NCI-H526 (cell line): ENCODE measurements around the gene SLC30A9.

ENCODE experiments used
- DNase-seq, 2 experiments: peaks; one replicate each; lab custom pipeline; 2025; lab: John Stamatoyannopoulos, UW

Gene SLC30A9

GRCh38 chr4:41990365-41991111, at the start of gene SLC30A9:
Gene SLC30A9, plus strand, starts transcription at chr4:41990530. Its CDS starts 122 bp downstream, at chr4:41990652.
- DNase-seq = peak; percentile 89 to 96

GRCh38 chr4:41940834-41941233, 49.5 kb upstream of the SLC30A9 start:
- DNase-seq = no peak

- no peak for DNase-seq
Measured at GRCh38 chr4:41943506-41943905, 46.8 kb upstream of the SLC30A9 start.

- DNase-seq = no peak
Measured at GRCh38 chr4:41944089-41944488, 46.2 kb upstream of the SLC30A9 start.

DNA sequence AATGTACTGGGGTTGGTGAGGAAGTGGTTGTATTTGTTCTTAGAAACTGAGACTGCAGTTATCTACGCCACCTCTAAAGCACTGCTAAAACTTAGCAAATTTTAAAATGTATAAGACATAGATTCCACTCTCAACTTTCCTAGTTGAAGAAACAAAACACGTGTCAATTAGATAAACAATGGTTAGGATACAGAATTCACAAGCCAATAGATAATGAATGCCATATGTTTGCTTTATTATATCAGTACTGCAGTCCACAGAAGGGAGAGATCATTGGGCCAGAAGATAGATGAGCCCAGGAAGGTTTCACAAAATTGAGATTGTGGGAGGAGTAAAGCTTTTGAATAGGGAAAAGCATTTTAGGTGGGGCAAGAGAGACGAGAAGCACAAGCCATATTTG, 40.8 kb upstream of the SLC30A9 start:
- no peak for DNase-seq

DNA sequence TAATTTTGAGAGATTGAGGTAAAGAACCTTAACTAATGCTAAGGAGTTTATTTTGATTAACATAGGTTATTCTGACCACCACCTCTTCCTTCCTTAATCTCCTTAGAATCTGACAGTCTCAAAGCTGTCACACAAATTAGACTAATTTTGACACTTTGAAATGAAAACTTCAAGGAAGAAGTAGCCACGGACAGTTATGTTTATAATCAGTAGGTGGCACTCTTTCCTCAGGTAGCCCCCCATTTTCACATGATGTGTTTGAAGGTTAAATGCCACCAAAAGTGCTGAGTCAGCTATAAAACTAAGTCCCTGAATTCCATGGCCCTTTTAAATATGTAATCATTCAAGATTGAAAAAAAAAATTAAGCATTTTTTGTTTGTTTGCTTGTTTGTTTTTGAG, 32.7 kb upstream of the SLC30A9 start:
- DNase-seq = peak in 1 of 2 experiments; percentile 24

DNA sequence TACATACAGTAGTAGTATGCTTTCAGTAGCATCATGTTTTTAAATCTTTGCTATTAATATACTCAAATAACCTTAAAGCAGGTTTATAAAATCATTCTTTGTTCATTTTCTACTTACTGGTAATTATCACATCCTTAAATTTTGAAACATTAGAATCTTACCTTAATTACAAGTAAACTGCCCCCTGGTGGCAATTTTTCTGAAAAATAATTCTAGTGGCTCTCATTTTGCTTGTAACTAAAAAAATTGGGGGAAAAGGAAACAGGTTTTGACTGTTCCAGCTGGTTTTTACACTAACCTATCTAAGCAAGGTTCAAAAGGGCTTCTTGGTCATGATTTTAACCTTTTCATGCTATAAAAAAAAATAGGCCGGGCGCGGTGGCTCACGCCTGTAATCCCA, 27.2 kb upstream of the SLC30A9 start:
- peak in 1 of 2 experiments; percentile 46 for DNase-seq

DNA sequence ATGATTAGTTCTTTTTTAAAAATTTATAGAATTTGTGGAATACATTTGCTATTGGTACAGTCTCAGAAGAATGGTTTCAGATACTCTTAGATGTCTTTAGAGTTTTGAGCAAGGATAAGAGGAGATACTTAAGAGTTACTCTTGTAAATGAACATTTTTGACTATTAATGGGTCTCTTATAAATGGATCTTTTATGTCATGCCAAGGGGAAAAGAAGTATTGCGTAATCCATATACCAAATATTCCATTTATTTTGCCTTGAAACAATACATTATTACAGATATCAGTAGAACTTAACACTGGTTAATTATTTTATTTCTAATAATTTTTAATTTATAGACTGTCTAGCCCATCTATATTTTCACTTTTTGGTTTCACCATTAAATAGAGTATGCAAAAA, 25.9 kb upstream of the SLC30A9 start:
- DNase-seq = no peak

DNA sequence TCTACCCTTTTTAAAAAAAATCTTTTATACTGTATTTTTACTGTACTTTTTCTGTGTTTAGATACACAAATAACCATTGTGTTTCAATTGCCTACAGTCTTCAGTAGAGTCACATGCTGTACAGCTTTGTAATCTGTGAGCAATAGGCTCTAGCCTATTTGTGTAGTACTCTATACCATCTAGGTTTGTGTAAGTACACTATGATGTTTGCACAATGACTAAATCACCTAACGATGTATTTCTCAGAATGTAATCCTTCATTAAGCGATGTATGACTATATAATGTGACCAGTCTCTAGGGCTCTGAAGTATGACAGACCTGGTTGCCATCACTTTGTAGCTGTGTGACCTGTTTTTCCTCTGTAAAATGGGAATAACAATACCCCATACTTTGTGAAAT, 22.9 kb upstream of the SLC30A9 start:
- no peak for DNase-seq

DNA sequence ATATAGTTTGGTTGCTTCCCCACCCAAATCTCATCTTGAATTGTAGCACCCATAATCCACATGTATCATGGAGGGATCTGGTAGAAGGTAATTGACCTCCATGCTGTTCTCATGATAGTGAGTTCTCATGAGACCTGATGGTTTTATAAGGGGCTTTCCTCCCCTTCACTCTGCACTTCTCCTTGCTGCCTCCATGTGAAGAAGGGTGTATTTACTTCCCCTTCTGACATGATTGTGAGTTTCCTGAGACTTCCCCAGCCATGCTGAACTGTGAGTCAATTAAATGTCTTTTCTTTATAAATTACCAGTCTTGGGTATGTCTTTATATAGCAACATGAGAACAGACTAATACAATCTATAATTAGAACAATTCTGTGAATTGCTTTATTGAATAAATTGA, 20.7 kb upstream of the SLC30A9 start:
- no peak for DNase-seq

DNA sequence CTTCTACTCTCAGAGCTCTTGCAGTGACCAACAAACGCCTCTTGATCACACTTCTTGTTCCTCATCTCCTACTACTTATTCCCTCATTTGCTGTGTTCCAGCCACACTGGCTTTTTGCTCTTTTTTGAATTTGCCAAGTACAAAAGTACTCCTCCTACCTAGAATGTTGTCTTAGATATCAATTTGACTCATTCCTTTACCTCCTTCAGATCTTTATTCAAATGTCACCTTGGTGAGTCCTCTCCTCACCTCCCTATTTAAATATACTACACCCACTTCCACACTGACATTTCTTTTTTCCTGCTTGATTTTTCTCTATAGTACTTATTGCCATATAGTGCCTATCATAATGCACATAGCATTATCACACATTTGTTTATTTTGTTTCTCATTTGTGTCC, 15.0 kb upstream of the SLC30A9 start:
- DNase-seq = no peak

GRCh38 chr4:41976775-41977516, 13.4 kb upstream of the SLC30A9 start:
- no peak for DNase-seq

DNA sequence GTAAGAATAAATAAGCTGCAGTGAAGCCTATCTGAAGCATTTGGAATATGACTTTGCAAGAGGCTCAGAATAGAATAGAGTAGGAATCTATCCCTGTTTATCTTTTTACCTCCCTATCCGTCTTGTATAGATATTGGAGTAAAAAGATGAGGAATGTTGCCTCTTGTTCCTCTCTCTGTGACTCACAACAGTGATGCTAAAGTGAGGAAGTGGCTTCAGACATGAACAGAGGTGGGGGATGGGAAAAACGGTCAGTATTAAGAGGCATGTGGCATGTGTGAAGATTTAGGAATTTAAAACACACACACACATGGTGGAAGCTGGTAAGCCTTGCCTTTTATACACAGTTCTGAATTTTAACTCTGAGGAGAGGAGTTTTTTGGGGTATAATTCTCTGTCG, 12.6 kb upstream of the SLC30A9 start:
- no peak for DNase-seq

- DNase-seq = no peak
Measured at GRCh38 chr4:41981456-41981855, 8.9 kb upstream of the SLC30A9 start, which contains the start of gene DCAF4L1. Gene DCAF4L1, plus strand, starts transcription at chr4:41981756. Its CDS starts 37 bp downstream, at chr4:41981793.

DNA sequence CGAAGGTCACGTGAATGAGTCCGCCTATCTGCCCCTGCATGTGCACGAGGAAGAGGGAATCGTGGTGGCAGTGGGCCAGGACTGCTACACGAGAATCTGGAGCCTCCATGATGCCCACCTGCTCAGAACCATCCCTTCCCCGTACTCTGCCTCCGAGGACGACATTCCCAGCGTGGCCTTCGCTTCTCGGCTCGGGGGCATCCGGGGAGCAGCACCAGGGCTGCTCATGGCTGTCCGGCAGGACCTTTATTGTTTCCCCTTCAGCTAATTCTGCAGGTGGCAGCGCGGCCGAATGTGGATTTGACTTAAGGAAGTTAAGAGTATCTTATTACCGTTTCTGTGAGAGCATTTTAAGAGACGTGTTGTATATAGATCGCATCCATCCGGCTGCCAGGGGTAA, 7.6 kb upstream of the SLC30A9 start:
- no peak for DNase-seq

- no peak for DNase-seq
Measured at GRCh38 chr4:41985151-41985550, 5.2 kb upstream of the SLC30A9 start.

DNA sequence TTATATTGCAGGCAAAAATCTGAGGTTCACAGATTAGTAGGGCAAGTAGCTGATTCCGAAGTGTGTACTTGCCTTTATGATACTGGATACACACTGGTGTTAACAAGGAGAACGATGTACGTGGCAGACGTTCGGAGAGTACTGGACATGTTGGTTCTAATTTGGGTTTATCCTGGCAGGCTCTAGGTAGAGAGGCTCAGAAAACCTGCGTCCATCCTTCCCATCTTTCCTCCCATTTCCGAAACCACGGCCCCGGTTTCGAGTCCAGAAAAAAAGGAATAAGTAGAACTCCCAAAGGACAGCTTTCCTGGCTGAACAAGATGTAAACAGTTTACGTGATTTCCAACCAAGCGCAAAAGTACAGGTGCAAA, 351 bp upstream of the SLC30A9 start:
- no peak for DNase-seq

DNA sequence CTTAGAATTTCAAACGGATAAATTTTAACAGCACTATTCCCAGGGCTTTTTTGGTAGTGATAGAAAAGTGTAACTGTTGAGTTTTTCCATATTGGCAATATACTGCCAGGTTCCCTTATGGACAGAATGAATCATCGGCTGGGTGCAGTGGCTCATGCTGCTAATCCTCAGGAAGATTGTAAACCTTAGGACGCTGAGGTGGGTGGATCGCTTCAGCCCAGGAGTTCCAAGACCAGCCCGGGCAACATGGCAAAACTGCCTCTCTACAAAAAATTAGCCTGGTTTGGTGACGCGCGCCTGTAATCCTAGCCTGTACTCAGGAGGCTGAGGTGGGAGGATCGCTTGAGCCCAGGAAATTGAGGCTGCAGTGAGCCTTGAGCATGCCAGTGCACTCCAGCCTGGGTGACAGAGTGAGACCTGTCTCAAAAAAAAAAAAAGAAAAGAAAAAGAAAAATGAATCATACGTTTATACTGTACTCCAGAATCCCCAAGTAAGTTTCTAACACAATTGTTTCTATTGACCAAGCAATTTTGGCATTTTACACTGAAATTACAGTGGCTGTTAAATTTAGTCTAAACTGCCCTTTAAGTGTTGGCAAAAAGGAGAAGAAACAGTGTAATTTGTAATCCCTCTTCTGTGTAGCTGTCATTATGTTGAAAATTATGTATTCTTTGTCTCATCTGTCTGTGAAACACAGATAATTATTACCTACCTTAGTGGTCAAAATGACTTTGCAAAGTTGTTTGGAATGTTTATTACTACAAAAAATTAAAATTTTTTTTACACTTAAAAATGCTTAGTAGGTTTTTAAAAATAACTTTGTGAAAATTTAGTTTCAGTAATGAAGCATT, 1.8 kb downstream of the SLC30A9 start:
- no peak for DNase-seq

GRCh38 chr4:41992967-41993857, 2.9 kb downstream of the SLC30A9 start:
- no peak for DNase-seq

- DNase-seq = no peak
Measured at GRCh38 chr4:41994461-41994985, 4.2 kb downstream of the SLC30A9 start.

DNA sequence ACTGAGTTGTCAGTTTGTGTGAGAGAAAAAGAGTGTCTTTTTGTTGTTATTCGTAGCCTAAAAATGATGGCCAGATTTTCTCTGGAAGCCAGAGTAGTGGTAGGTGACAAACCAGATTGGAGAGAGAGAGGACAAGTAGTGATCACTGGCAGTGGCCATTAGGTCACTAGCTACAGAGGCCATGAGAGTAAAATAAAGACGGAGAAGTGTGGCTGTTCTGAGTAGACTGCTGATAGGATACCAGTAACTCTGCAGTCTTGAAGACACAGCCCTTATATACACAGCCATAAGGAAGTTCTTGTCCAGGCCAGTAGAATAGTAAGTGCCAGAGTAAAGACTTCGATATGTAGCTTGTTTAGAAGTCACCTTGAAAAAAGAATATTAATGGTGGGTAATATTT, 7.7 kb downstream of the SLC30A9 start:
- no peak for DNase-seq
